Measurements from ENCODE around the gene NCAPH2.
A peak's percentile ranks its signal among the peaks of the same experiment; 100 is the strongest.

The NCAPH2 gene

DNA sequence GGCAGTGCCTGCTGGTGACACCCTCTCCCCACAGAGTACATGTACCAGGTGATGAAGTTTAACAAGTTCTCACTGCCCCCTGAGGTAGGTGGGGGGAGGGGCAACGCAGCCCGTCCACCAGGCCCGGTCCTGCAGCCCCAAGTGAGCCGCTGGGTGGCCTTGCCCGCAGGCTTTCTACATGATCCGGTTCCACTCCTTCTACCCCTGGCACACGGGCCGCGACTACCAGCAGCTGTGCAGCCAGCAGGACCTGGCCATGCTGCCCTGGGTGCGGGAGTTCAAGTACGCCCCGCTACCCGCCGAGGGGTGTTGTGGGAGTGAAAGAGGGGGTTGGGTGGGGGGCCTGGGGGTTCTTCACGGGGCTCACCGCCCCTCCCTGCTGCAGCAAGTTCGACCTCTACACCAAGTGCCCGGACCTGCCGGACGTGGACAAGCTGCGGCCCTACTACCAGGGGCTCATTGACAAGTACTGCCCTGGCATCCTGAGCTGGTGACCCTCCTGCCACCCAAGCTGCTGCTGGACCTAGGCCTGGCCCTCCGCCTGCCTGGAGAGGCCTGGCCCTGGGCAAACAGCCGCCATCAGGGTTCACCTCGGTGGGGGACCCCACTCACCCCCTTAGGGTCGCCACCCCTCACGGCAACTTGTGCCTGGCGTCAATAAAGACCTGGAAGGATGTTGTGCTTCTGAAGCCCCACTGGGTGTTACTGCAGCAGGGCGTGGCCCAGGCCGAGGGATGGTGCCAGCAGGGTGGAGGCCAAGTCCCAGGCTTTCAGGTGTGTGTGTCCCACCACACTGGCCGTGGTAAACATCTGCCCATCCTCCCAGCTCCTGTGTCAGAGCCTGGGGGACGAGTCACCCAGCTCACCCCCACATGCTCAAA is 18.4 kb upstream of the NCAPH2 start:
- TF ChIP-seq, protein P1, sequence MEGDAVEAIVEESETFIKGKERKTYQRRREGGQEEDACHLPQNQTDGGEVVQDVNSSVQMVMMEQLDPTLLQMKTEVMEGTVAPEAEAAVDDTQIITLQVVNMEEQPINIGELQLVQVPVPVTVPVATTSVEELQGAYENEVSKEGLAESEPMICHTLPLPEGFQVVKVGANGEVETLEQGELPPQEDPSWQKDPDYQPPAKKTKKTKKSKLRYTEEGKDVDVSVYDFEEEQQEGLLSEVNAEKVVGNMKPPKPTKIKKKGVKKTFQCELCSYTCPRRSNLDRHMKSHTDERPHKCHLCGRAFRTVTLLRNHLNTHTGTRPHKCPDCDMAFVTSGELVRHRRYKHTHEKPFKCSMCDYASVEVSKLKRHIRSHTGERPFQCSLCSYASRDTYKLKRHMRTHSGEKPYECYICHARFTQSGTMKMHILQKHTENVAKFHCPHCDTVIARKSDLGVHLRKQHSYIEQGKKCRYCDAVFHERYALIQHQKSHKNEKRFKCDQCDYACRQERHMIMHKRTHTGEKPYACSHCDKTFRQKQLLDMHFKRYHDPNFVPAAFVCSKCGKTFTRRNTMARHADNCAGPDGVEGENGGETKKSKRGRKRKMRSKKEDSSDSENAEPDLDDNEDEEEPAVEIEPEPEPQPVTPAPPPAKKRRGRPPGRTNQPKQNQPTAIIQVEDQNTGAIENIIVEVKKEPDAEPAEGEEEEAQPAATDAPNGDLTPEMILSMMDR (IDR thresholded peaks at IDR 0.05): no peak

DNA sequence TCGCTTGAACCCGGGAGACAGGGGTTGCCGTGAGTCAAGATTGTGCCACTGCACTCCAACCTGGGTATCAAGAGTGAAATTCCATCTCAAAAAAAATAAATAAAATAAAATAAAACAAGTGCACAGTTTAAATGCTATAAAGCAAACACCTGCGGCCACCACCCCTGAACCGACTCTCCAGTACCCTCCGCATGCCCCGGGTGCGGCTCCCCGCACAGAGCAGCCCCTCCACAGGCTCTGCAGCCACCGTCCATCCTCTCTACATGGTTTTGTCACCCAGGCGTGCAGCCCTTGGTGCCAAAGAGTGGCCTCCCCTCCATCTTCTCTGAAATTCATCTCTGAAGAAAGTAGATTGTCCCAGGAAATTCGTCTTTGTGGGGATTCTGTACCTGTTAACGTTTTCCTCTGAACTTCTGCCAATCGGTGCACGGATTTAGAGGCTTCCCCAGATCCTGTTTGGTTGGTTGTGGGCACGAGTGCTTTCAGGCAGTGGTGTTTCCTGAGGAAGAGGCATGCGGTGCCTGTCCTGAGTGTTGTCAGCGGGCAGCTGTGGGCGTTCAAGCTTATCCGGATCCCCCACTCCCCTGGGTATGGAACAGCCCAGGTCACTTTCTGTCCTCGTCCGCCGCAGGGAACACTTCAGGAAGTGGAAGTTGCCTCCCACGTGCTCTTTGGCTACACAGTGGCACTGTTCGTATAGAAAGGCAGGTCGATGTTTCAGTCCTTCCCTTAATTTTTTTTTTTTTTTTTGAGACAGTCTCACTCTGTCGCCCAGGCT is 17.3 kb upstream of the NCAPH2 start:
- TF ChIP-seq, protein P1 (IDR thresholded peaks at IDR 0.05): no peak

DNA sequence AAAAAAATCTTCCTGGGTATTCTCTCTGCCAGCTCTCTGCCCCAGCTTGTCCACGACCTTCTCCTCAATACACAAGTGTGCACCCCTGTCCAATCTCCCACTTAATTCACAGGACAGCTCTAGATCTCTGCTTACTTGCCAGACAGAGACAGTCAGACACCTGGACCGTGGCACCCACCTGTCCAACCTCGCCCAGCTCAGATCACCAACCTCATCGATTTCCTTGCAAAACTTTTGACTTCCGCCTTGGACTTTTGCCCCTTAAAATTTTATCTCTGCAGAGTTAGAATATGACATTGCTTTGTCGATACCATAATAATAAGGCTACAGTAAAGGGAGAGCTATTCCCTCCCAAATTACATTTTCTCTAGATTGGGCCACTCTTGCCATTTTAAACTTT is 10.9 kb upstream of the NCAPH2 start:
- TF ChIP-seq, protein P1 (IDR thresholded peaks at IDR 0.05): no peak

DNA sequence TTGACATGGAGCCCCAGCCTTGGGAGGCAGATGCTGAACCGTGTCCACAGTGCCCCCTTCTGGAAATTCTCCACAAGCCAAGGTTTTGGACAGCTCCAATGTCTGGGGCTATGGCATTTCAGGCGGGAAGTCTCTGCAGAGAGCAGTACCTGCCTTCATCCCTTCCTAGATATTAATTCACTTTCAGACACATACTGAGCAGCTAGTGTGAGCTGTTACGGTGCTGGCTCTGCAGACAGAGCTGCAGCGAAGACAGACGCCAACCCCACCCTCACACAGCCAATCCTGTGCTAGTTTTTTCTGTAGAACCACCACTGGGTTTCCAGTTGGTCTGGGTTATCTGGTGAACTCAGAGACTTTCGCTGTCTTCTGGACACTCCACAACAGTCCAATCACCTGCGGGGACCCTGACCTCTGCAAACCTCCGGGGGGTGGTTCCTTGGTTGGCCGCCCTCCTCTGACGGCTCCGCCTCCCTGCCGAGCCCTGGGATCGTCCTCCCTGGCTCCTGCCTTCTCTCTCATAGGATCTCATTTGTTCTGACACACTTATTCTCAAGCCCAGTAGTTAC is 9.6 kb upstream of the NCAPH2 start:
- TF ChIP-seq, protein P1 (IDR thresholded peaks at IDR 0.05): peak; percentile 76

DNA sequence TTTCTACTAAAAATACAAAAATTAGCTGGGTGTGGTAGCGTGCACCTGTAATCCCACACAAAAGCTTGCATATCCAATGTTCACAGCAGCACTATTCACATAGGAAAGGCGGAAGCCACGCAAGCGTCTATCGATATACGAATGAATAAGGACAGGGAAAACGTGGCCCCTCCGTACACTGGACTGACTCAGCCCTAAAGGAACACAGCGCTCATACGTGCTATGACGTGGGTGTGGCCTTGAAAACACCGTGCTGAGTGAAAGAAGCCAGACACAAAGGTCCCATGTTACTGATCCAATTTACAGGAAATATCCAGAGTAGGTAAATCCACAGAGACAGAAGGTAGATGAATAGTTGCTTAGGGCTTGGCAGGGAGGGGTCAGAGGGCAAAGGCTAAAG is 7.6 kb upstream of the NCAPH2 start:
- TF ChIP-seq, protein P1 (IDR thresholded peaks at IDR 0.05): no peak

DNA sequence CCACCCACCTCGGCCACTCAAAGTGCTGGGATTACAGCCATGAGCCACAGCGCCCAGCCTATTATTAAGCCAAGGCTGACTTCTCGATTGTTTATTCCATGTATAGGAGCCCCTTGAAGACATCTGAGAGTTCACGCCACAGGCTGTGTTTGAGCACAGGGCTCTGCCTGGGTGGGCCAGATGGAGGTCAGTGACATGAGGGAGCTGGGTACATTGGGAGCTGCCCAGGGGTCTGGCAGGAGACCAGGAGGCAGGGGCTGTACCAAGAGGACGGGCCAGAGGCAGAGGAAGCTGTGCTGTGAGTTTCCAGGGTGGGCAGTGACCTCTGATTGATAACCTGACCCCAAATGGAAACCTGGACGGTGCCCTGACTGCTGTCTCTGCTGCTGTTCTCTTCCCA is 5.9 kb upstream of the NCAPH2 start:
- TF ChIP-seq, protein P1 (IDR thresholded peaks at IDR 0.05): no peak

DNA sequence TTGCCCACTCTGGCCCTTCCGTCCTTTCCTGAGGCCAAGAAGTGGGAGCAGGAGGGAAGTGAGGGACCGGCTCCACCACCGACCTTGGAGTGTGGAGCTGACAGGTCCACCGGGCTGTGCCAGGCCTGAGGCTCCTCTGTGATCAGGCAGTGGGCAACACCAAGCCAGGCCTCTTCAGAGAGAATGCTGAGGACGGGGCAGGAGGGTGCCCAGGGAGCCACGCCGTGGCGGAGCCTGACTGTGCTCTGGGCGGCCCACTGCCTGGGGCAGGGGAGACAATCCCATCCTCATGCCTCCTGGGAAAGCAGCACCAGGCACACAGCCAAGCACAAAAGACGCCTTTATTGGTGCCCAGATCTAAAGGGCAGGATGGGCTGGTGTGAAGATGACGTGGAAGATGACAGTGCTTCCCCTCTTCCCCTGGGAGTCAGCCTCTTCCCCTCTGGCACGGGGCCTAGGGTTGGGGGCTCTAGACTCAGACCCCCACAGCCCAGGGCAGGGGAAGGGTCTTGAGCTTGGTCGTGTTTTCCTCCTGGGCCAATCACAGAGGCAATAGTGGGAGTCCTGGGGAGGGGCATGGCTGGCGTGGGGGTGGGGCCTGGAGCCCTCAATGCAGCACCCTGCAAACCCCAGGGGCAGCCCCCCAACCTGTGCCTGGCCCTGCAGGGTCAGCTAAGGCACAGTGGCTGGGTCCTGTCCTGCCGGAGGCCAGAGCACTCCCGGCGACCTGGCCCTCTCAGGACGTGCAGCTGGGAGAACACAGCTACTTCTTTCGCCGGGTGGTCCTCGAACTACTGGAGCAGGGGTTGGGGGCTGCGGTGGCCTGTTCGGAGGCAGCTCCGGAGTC is 5.2 kb upstream of the NCAPH2 start:
- TF ChIP-seq, protein P1 (IDR thresholded peaks at IDR 0.05): no peak
